GM23248 (cell line): ENCODE measurements around the gene ARAP3. TPM values are rescaled to one million over a fixed set of nuclear protein-coding genes. Genes with fewer than 3 reads are reported as not detected.

Experiments used
- DNase-seq: peaks from one replicate; pipeline ENCODE4 v3.0.0-alpha.2; 2015
- H2AFZ ChIP-seq: fragments of 200-600 bp; sonication (generic); 2 replicates; pipeline ENCODE4 v1.6.1; 2016; ENCODE audit warnings: antibody characterized with exemption
- H3F3A ChIP-seq: fragments of 200-600 bp; sonication (generic); 2 replicates; pipeline ENCODE4 v1.6.1; 2016; ENCODE audit warnings: mild to moderate bottlenecking, antibody characterized with exemption, mixed run types; ENCODE audit not compliant: insufficient read depth
- H3K27ac ChIP-seq: fragments of 200-600 bp; sonication (generic); 2 replicates; pipeline ENCODE4 v1.5.1; 2016; ENCODE audit warnings: mild to moderate bottlenecking
- H3K27me3 ChIP-seq: fragments of 200-600 bp; sonication (generic); replicated peaks from 2 replicates; pipeline ENCODE4 v1.6.1; 2016; ENCODE audit warnings: mild to moderate bottlenecking; ENCODE audit not compliant: insufficient read depth
- H3K36me3 ChIP-seq: fragments of 200-600 bp; sonication (generic); 2 replicates; pipeline ENCODE4 v1.6.1; 2016; ENCODE audit warnings: low read depth, mild to moderate bottlenecking
- H3K4me1 ChIP-seq: fragments of 200-600 bp; sonication (generic); 2 replicates; pipeline ENCODE4 v1.6.1; 2016; ENCODE audit warnings: mild to moderate bottlenecking; ENCODE audit not compliant: insufficient read depth
- H3K4me2 ChIP-seq: fragments of 200-600 bp; sonication (generic); one replicate; pipeline ENCODE4 v1.6.1; 2016; ENCODE audit warnings: mild to moderate bottlenecking; ENCODE audit not compliant: unreplicated experiment
- H3K4me3 ChIP-seq: fragments of 200-600 bp; sonication (generic); 2 replicates; pipeline ENCODE4 v1.5.1; 2016; ENCODE audit warnings: mild to moderate bottlenecking
- H3K79me2 ChIP-seq: fragments of 200-600 bp; sonication (generic); 2 replicates; pipeline ENCODE4 v1.6.1; 2016; ENCODE audit warnings: mild to moderate bottlenecking; ENCODE audit not compliant: insufficient read depth
- H3K9ac ChIP-seq: fragments of 200-600 bp; sonication (generic); 2 replicates; pipeline ENCODE4 v1.6.1; 2016; ENCODE audit warnings: mild to moderate bottlenecking
- H3K9me2 ChIP-seq: fragments of 200-600 bp; sonication (generic); 2 replicates; pipeline ENCODE4 v1.6.1; 2016; ENCODE audit warnings: mixed run types, mild to moderate bottlenecking, moderate library complexity; ENCODE audit not compliant: insufficient read depth
- H3K9me3 ChIP-seq: fragments of 200-600 bp; sonication (generic); one replicate; pipeline ENCODE4 v1.6.1; 2017; ENCODE audit warnings: low read depth
- H4K20me1 ChIP-seq: fragments of 200-600 bp; sonication (generic); 2 replicates; pipeline ENCODE4 v1.6.0; 2016; ENCODE audit not compliant: insufficient read depth
- EZH2 ChIP-seq: fragments of 200-600 bp; sonication (generic); IDR thresholded peaks from 2 replicates; pipeline ENCODE4 v1.6.1; 2018; ENCODE audit warnings: antibody characterized with exemption, mild to moderate bottlenecking; ENCODE audit not compliant: insufficient read depth, poor library complexity, severe bottlenecking
- EZH2phosphoT487 ChIP-seq: fragments of 200-600 bp; sonication (generic); IDR thresholded peaks from 2 replicates; pipeline ENCODE4 v1.6.1; 2018; ENCODE audit warnings: antibody characterized with exemption, moderate library complexity, mild to moderate bottlenecking, low read depth; ENCODE audit not compliant: insufficient read depth
- WGBS, 2 experiments: methylation state at CpG; one replicate each; pipeline ENCODE4 v1.1.6; 2015 to 2017; ENCODE audit warnings: low lambda C conversion rate in 2 of 2, low coverage in 1 of 2; ENCODE audit errors: missing lambda C conversion rate in 2 of 2; 5-methylcytosine and 5-hydroxymethylcytosine counted together
- in situ Hi-C: fragments of 300-500 bp; cut with MboI; formaldehyde crosslinking; loops from 2 replicates; pipeline ENCODE4 v1.15.0; 2020
- polyA plus RNA-seq: library from polyadenylated mRNA; unstranded; fragments of >200 nt; fragmentation: Nextera tagmentation; extraction: Ambion mirVana; gene quantifications from 2 replicates; pipeline ENCODE4 v1.2.1, GENCODE V29; 2016
- total RNA-seq: library from RNA; depleted of rRNA; stranded (reverse); fragments of >200 nt; shearing (Covaris generic); gene quantifications from 2 replicates; pipeline ENCODE4 v1.2.3, GENCODE V29; 2014

The ARAP3 gene
- total and polyA plus RNA-seq, 2 experiments from 2014 or later = 2.2 TPM

GRCh38 chr5:141654298-141654697 lies 27.7 kb downstream of the ARAP3 start:
- no peaks in the 10 kb centered on the region for H3K27me3 ChIP-seq
- 48 to 58% methylated on average over 2 of the region's 2 CpGs for WGBS, 2 experiments
- in situ Hi-C loops = no loop called here
- 0 out of 2 replicates have a peak overlapping the region, but pooled peaks have one; percentile 46 for H2AFZ ChIP-seq
- peaks cover 18% of the 10 kb centered on the region for H3K4me1 ChIP-seq
- no peak overlapping the region for H3K9ac ChIP-seq
- H4K20me1 ChIP-seq = no peaks in the 10 kb centered on the region
- H3F3A ChIP-seq = peaks cover 13% of the 10 kb centered on the region
- H3K9me2 ChIP-seq = no peaks in the 10 kb centered on the region
- TF ChIP-seq EZH2 (no peak), EZH2phosphoT487 (no peak)
- H3K4me2 ChIP-seq = no peak overlapping the region
- peak overlapping the region; percentile 61 for H3K27ac ChIP-seq
- no peak overlapping the region for H3K4me3 ChIP-seq
- no peaks in the 10 kb centered on the region for H3K36me3 ChIP-seq
- no peaks in the 10 kb centered on the region for H3K9me3 ChIP-seq
- peaks cover 5% of the 10 kb centered on the region for H3K79me2 ChIP-seq
- peak; percentile 87 for DNase-seq

- H3K4me1 ChIP-seq = peaks cover 12% of the 10 kb centered on the region
- no peak for DNase-seq
- peak overlapping the region; percentile 92 for H3K4me3 ChIP-seq
- H3K9ac ChIP-seq = peak overlapping the region; percentile 77
- H3K36me3 ChIP-seq = no peaks in the 10 kb centered on the region; the same call in 1 of the 2 replicates
- peak overlapping the region; percentile 94 for H3K4me2 ChIP-seq
- H4K20me1 ChIP-seq = no peaks in the 10 kb centered on the region
- H3K9me3 ChIP-seq = no peaks in the 10 kb centered on the region
- TF ChIP-seq EZH2 = no peak
- no peak for TF ChIP-seq EZH2phosphoT487
- H3K27me3 ChIP-seq = no peaks in the 10 kb centered on the region
- in situ Hi-C loops = no loop called here
- no peaks in the 10 kb centered on the region for H3K9me2 ChIP-seq
- 58 to 62% methylated on average over 9 of the region's 9 CpGs for WGBS, 2 experiments
- peaks cover 5% of the 10 kb centered on the region for H3K79me2 ChIP-seq
- no peak overlapping the region for H3K27ac ChIP-seq
- peaks cover 8% of the 10 kb centered on the region; the same call in 1 of the 2 replicates for H3F3A ChIP-seq
- peak overlapping the region; percentile 85 for H2AFZ ChIP-seq
Observed at GRCh38 chr5:141651728-141652105, 30.3 kb downstream of the ARAP3 start.

GRCh38 chr5:141650851-141651727 lies 30.9 kb downstream of the ARAP3 start, which contains the start of gene FCHSD1:
FCHSD1 (minus strand) TSS chr5:141651418; CDS start chr5:141651368, 50 bp downstream.
- H3K4me3 ChIP-seq = peak within 1 kb of the TSS; percentile 92
- no peaks in the 10 kb centered on the region for H3K9me3 ChIP-seq
- no peaks in the 10 kb centered on the region for H3K27me3 ChIP-seq
- peak within 1 kb of the TSS; percentile 94 for H3K4me2 ChIP-seq
- no peak within 1 kb of the TSS for H3K27ac ChIP-seq
- H3K36me3 ChIP-seq = no peaks in the 10 kb centered on the region; the same call in 1 of the 2 replicates
- in situ Hi-C loops = no loop called here
- no peaks in the 10 kb centered on the region for H3K9me2 ChIP-seq
- H3F3A ChIP-seq = peaks cover 8% of the 10 kb centered on the region; the same call in 1 of the 2 replicates
- peaks cover 5% of the 10 kb centered on the region for H3K79me2 ChIP-seq
- 4 to 8% methylated on average over 25 to 45 of the region's 50 CpGs for WGBS, 2 experiments
- H4K20me1 ChIP-seq = no peaks in the 10 kb centered on the region
- peak; percentile 90 for DNase-seq
- TF ChIP-seq EZH2 (no peak), EZH2phosphoT487 (no peak)
- peak within 1 kb of the TSS; percentile 85 for H2AFZ ChIP-seq
- H3K4me1 ChIP-seq = peaks cover 12% of the 10 kb centered on the region
- H3K9ac ChIP-seq = peak within 1 kb of the TSS; percentile 77

GRCh38 chr5:141649972-141650371 lies 32.1 kb downstream of the ARAP3 start:
- H3K9me2 ChIP-seq = no peaks in the 10 kb centered on the region
- H3K9ac ChIP-seq = no peak overlapping the region
- no peaks in the 10 kb centered on the region for H3K9me3 ChIP-seq
- H2AFZ ChIP-seq = no peak overlapping the region
- H3K27me3 ChIP-seq = no peaks in the 10 kb centered on the region
- H3K4me3 ChIP-seq = peak overlapping the region; percentile 92
- H3K79me2 ChIP-seq = peaks cover 5% of the 10 kb centered on the region
- in situ Hi-C loops = no loop called here
- DNase-seq = no peak
- H3F3A ChIP-seq = peaks cover 8% of the 10 kb centered on the region; the same call in 1 of the 2 replicates
- H3K4me1 ChIP-seq = peaks cover 12% of the 10 kb centered on the region
- peaks cover 5% of the 10 kb centered on the region; the same call in 1 of the 2 replicates for H3K36me3 ChIP-seq
- TF ChIP-seq EZH2phosphoT487 = no peak
- TF ChIP-seq EZH2 = no peak
- H3K4me2 ChIP-seq = no peak overlapping the region
- H3K27ac ChIP-seq = no peak overlapping the region
- H4K20me1 ChIP-seq = no peaks in the 10 kb centered on the region
